GM21381 (cell line): ENCODE measurements around the gene ACADSB.

Experiments used
- ATAC-seq: cut with Tn5 transposase; IDR thresholded peaks from one replicate; pipeline ENCODE4 v1.9.1; 2021; ENCODE audit warnings: mild to moderate bottlenecking, moderate library complexity; ENCODE audit not compliant: unreplicated experiment

ACADSB gene

GRCh38 chr10:123038782-123039631 is 30.2 kb downstream of the ACADSB start:
- no peak for ATAC-seq

DNA sequence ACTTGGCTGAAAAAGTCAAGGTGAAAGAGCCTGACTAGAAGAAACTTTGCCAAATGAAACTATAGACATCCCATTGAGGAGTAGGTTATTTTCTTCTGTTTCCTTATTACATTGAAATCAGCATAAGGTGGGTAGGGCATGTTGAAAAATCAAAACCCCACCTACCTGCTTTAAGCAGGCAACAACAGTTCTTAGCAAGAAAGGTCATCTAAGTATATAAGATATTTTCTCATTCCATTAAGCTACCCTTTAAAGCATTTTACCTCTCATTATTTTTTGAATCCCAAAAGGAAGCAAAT is 30.8 kb downstream of the ACADSB start:
- ATAC-seq: no peak

DNA sequence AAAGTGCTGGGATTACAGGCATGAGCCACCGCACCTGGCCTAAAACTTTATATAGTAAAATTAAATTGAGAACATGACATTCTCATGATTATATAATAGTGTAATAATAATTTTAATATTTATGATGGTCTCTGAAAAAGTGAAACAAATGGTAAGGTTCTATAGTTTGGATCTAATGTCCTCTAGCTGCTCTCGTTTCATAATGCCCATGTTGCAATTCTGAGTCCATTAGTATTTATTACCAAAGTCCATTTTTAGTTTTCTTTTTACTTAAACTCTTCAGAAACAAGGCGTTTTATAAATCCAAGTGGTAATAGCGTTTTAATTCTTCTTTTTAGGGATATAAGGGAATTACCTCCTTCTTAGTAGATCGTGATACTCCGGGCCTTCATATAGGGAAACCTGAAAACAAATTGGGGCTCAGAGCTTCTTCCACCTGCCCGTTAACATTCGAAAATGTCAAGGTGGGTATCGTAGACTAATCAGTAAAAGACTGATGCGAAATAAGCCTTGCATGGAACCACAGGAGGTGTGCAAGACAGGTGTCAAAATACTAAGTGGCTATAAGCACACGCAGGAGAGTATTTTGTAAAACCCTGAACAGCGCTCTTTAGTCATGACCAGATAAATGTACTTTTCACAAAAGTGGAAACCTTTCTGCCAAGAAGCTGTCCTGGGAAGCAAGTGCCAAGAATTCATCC is 34.1 kb downstream of the ACADSB start:
- no peak for ATAC-seq

DNA sequence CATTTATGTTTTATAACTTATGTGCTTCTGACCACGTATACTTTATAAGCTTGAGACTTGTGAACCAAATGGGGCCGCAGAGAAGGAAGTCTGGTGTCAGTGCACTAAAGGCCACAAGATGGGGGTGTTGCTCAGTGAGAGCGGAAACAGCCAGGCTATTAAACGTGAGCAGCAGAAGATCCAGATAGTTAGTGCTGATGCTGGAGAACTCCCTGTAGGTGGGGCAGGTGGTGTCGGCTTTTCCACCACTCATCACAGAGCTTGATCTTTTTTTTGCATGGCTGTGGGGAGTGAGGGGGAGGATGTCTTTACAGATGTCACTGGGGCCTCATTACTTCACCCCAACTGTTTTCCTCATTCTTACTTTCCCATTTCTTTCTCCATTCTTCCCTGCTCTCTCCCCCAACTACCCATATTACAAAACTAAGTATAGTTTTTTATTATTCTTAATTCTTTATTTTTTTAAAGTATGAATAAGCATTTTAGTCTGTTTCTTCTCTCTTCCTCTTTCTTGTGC is 34.7 kb downstream of the ACADSB start:
- no peak for ATAC-seq

- no peak for ATAC-seq
Measured at GRCh38 chr10:123044391-123044790, 35.6 kb downstream of the ACADSB start.

- no peak for ATAC-seq
Measured at GRCh38 chr10:123045961-123046731, 37.3 kb downstream of the ACADSB start.

DNA sequence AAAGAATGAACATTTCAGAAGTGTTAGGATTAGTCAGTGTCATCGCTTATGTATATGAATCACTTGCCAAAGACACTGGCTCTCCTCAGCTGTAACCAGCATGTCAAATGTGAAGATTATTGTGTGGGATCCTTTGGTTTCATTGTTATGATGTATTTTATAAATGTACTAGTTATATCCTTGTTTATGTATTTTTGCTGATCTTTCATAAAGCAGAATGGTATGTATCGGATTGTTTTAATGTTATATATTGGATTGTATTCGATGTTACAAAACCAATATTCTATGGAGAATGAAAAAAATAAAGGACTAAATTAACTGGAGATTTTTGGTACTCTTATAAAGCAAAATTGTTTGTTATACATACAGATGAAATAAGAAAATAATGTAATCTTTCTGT is 49.2 kb downstream of the ACADSB start:
- no peak for ATAC-seq

- ATAC-seq: no peak
Measured at GRCh38 chr10:123061865-123062264, 53.1 kb downstream of the ACADSB start.

DNA sequence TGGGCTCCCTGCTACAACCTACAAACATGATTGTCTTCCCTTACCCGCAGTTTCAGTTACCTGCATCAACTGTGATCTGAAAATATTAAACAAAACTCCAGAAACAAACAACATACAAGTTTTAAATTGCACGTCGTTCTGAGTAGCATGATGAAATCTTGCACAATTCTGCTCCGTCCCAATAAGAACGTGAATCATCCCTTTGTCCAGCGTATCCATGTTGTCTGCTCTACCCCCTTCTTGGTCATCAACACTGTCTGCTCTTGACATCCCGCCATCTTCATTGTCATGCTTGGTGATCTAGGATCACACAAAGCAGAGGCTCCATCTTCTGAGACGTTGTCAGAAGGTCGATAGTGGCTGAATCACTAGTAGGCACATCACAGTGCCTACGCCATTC is 53.9 kb downstream of the ACADSB start:
- ATAC-seq: no peak

GRCh38 chr10:123068087-123068853 is 59.5 kb downstream of the ACADSB start:
- ATAC-seq: no peak

DNA sequence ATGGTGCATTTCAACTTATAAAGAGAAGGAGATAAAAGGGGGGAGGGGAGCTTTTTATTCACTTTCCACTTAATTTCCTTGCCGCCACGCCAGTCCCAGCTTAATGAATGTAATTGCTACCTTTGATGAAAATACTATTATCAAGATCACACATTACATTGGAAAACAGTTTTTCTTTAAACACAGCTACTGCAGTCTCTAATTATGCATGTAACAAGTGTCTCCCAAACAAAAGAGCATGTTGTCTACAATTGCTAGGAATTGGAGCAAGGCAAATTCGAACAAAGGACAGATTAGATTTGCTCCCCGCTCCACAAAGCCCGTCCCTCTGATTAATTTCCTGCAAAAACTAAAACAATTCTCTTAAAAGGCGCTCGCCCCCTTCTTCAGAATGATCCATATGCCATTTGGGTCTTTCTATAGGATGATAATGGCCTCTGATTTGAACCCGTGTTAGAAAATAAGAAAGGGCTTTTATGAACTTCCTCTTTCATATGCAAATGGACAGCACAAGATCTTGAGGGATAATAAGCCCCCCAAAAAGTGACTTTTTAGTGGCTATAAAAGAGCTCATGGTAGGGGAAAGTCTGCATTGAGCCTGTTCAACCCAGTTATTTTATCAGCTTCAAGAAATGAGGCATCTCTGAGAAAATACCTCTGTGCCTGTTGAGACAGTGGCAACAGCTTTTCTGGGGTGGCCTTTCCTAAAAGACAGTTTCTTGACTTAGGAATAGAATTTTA is 60.6 kb downstream of the ACADSB start:
- no peak for ATAC-seq

GRCh38 chr10:123073187-123073586 is 64.4 kb downstream of the ACADSB start:
- no peak for ATAC-seq

DNA sequence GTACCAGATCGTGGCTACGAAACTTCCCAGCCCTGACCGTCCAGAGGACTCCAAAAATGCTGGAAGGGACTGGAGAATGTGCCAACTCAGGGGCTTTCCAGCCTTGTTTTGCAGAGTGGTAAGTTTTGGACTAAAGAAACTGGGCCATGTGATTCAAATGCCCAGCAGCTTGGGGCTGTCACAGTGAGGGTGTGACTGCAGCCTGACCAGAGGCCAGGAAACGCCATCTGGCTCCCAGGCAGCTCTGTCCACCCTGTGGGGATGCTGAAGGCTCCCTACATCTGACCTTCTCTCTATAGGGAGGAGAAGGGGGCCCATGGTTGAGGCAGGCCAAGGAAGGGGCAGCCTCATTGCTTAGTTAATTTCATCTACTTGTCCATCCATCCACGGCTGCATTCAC is 65.4 kb downstream of the ACADSB start:
- ATAC-seq: no peak

- ATAC-seq: no peak
Measured at GRCh38 chr10:123081896-123082295, 73.1 kb downstream of the ACADSB start.

GRCh38 chr10:123083811-123084210 is 75.0 kb downstream of the ACADSB start:
- no peak for ATAC-seq

DNA sequence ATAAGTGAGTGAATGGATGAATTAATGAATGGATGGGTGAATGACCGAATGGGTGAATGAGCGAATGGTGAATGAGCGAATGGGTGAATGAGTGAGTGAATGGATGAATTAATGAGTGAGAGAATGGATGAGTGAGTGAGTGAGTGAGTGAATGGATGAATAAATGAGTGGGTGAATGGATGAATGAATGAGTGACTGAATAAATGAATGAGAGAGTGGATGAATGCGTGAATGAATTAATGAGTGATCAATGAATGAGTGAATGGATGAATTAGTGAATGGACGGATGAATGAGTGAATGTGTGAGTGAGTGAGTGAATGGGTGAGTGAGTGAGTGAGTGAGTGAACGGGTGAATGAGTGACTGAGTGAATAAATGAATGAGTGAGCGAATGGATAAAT is 77.5 kb downstream of the ACADSB start:
- no peak for ATAC-seq

GRCh38 chr10:123087348-123087747 is 78.5 kb downstream of the ACADSB start:
- no peak for ATAC-seq

- no peak for ATAC-seq
Measured at GRCh38 chr10:123087786-123088185, 79.0 kb downstream of the ACADSB start.

GRCh38 chr10:123092635-123093414 is 84.0 kb downstream of the ACADSB start:
- ATAC-seq: no peak
